ENCODE results near the gene SCN2B. TPM values are rescaled to one million over a fixed set of nuclear protein-coding genes. Genes with fewer than 3 reads are reported as not detected.

Gene SCN2B
- total RNA-seq, 1 donor from 2014 or later: 0.49 TPM

- H3K36me3 ChIP-seq: no peaks in the 10 kb centered on the region
- no peak overlapping the region for H3K27ac ChIP-seq
- intact Hi-C loops (cut with DNase I): no loop called here
- no peak overlapping the region for H3K4me3 ChIP-seq
- DNase-seq (ENCODE audit: extremely low spot score in 2 of 2): no peak
- no peaks in the 10 kb centered on the region for H3K27me3 ChIP-seq
- TF ChIP-seq POLR2A (IDR thresholded peaks at IDR 0.05): no peak
- TF ChIP-seq POLR2AphosphoS5 (IDR thresholded peaks at IDR 0.05; ENCODE audit: insufficient read depth in 1 of 2, low read depth in 1 of 2): no peak
- TF ChIP-seq CTCF (IDR thresholded peaks at IDR 0.05): no peak
- H3K4me1 ChIP-seq: no peaks in the 10 kb centered on the region
- H3K9me3 ChIP-seq: no peaks in the 10 kb centered on the region
Measured at GRCh38 chr11:118213781-118214180, 37.3 kb upstream of the SCN2B start.

GRCh38 chr11:118213201-118213600, 36.8 kb upstream of the SCN2B start:
- Histone ChIP-seq H3K27me3 (no peaks in the 10 kb centered on the region), H3K27ac (no peak overlapping the region), H3K4me1 (no peaks in the 10 kb centered on the region), H3K9me3 (no peaks in the 10 kb centered on the region), H3K36me3 (no peaks in the 10 kb centered on the region), H3K4me3 (no peak overlapping the region)
- intact Hi-C loops (cut with DNase I): no loop called here
- TF ChIP-seq POLR2A (IDR thresholded peaks at IDR 0.05) (no peak), POLR2AphosphoS5 (IDR thresholded peaks at IDR 0.05; ENCODE audit: insufficient read depth in 1 of 2, low read depth in 1 of 2) (no peak)
- no peak for DNase-seq (ENCODE audit: extremely low spot score in 2 of 2)

GRCh38 chr11:118212781-118213191, 36.3 kb upstream of the SCN2B start:
- H3K36me3 ChIP-seq: no peaks in the 10 kb centered on the region
- H3K27ac ChIP-seq: no peak overlapping the region
- intact Hi-C loops (cut with DNase I): no loop called here
- no peak for DNase-seq (ENCODE audit: extremely low spot score in 2 of 2)
- no peaks in the 10 kb centered on the region for H3K9me3 ChIP-seq
- no peaks in the 10 kb centered on the region for H3K27me3 ChIP-seq
- no peaks in the 10 kb centered on the region for H3K4me1 ChIP-seq
- TF ChIP-seq CTCF (IDR thresholded peaks at IDR 0.05) (no peak), POLR2A (IDR thresholded peaks at IDR 0.05) (no peak)
- H3K4me3 ChIP-seq: no peak overlapping the region

- DNase-seq (ENCODE audit: extremely low spot score in 2 of 2): no peak
- Histone ChIP-seq H3K36me3 (no peaks in the 10 kb centered on the region), H3K4me3 (no peak overlapping the region), H3K27ac (no peak overlapping the region), H3K27me3 (no peaks in the 10 kb centered on the region), H3K9me3 (no peaks in the 10 kb centered on the region), H3K4me1 (no peaks in the 10 kb centered on the region)
- TF ChIP-seq CTCF (IDR thresholded peaks at IDR 0.05) (no peak), POLR2AphosphoS5 (IDR thresholded peaks at IDR 0.05; ENCODE audit: insufficient read depth in 1 of 2, low read depth in 1 of 2) (no peak), POLR2A (IDR thresholded peaks at IDR 0.05) (no peak)
- intact Hi-C loops (cut with DNase I): no loop called here
Measured at GRCh38 chr11:118212131-118212725, 35.8 kb upstream of the SCN2B start.

GRCh38 chr11:118211006-118211405, 34.6 kb upstream of the SCN2B start:
- Histone ChIP-seq H3K4me1 (no peaks in the 10 kb centered on the region), H3K27ac (no peak overlapping the region), H3K9me3 (no peaks in the 10 kb centered on the region), H3K36me3 (no peaks in the 10 kb centered on the region), H3K4me3 (no peak overlapping the region), H3K27me3 (no peaks in the 10 kb centered on the region)
- intact Hi-C loops (cut with DNase I): no loop called here
- no peak for TF ChIP-seq POLR2A (IDR thresholded peaks at IDR 0.05)
- TF ChIP-seq POLR2AphosphoS5 (IDR thresholded peaks at IDR 0.05; ENCODE audit: insufficient read depth in 1 of 2, low read depth in 1 of 2): no peak
- TF ChIP-seq CTCF (IDR thresholded peaks at IDR 0.05): no peak
- no peak for DNase-seq (ENCODE audit: extremely low spot score in 2 of 2)

Measured in vagina (tissue), 2 donors.